ENCODE results near the gene PIP5KL1. TPM values are rescaled to one million over a fixed set of nuclear protein-coding genes. Genes with fewer than 3 reads are reported as not detected.
A peak's percentile ranks its signal among the peaks of the same experiment; 100 is the strongest.

Gene PIP5KL1
- total and polyA plus RNA-seq, 2 of the 4 experiments (the other 2 are of a cell fraction): 0.36 to 3.6 TPM

DNA sequence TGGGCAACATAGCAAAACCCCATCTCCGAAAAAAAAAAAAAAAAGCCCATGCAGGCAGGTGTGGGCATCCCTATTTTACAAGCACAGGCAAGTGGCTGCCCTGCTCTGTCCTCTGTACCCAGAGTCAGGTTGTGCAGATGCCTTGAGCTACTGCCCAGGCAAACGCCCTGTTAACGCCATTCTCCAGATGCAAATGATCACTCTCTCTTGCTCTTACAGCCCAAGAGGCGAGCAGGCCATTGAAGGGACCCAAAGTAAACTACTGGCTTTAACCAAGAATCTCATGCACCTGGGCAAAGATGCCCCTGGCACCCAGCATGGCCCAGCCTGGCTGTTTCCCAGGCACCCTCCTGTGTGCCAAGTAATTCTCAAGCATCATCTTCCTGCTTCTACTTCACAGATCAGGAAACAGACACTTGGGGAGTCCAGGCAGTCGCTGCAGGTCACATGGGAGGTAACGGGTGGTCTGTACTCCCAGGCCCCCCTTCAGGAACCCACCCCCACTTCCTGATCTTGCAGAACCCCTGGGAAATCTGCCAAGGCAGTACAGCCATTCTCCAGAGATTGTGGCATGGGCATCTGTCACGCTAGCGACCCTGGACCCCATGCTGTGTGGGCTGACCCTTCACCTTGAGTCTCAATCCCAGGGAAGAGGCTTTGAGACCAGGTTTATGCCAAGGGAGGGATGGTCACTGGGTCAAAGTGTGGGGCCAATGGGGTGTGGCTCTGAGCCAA lies 36.0 kb upstream of the PIP5KL1 start (continued):
- TF ChIP-seq, protein P1, sequence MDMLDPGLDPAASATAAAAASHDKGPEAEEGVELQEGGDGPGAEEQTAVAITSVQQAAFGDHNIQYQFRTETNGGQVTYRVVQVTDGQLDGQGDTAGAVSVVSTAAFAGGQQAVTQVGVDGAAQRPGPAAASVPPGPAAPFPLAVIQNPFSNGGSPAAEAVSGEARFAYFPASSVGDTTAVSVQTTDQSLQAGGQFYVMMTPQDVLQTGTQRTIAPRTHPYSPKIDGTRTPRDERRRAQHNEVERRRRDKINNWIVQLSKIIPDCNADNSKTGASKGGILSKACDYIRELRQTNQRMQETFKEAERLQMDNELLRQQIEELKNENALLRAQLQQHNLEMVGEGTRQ (IDR thresholded peaks at IDR 0.05; ENCODE audit: low read depth, low read length): no peak

DNA sequence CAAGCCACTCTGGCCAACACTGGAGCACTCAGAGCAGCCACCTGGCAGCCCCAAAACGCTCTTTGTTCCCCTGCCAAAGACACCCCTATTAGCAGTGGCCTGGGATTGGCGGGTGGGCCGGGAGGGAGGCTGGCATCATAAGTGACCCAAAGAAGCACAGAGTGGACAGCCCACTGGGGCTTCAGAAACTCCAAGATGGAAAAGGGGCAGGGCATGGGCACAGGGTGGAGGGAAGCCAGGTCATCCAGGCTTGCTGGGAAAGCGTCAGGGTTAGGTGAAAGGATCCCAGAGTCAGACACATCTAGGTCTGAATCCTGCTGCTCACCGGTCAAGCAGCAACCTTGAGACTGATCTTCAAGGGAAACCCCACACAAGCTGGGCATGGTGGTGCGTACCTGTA lies 35.4 kb upstream of the PIP5KL1 start:
- TF ChIP-seq RAD21 (IDR thresholded peaks at IDR 0.05; ENCODE audit: low read length) (no peak), MXI1 (IDR thresholded peaks at IDR 0.05; ENCODE audit: borderline replicate concordance, low read depth, low read length) (no peak), RCOR1 (IDR thresholded peaks at IDR 0.05; ENCODE audit: insufficient replicate concordance, low read length) (no peak), NFE2L2 (IDR thresholded peaks at IDR 0.05; ENCODE audit: low read depth, low read length) (no peak), RFX5 (IDR thresholded peaks at IDR 0.05; ENCODE audit: low read depth, low read length) (no peak), FOS (IDR thresholded peaks at IDR 0.05; ENCODE audit: low read depth, low read length) (no peak)
- TF ChIP-seq, protein P1 (IDR thresholded peaks at IDR 0.05; ENCODE audit: low read depth, low read length): no peak
- TF ChIP-seq, protein P2, sequence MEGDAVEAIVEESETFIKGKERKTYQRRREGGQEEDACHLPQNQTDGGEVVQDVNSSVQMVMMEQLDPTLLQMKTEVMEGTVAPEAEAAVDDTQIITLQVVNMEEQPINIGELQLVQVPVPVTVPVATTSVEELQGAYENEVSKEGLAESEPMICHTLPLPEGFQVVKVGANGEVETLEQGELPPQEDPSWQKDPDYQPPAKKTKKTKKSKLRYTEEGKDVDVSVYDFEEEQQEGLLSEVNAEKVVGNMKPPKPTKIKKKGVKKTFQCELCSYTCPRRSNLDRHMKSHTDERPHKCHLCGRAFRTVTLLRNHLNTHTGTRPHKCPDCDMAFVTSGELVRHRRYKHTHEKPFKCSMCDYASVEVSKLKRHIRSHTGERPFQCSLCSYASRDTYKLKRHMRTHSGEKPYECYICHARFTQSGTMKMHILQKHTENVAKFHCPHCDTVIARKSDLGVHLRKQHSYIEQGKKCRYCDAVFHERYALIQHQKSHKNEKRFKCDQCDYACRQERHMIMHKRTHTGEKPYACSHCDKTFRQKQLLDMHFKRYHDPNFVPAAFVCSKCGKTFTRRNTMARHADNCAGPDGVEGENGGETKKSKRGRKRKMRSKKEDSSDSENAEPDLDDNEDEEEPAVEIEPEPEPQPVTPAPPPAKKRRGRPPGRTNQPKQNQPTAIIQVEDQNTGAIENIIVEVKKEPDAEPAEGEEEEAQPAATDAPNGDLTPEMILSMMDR (conservative IDR thresholded peaks at IDR 0.05; ENCODE audit: low read depth, low read length): no peak
- Histone ChIP-seq H3K36me3 (ENCODE audit: control insufficient read depth, insufficient read depth, low read length) (no peaks in the 10 kb centered on the region), H3K4ac (ENCODE audit: low read depth, low read length) (peak overlapping the region; percentile 99), H2BK120ac (ENCODE audit: low read depth, low read length) (peak overlapping the region; percentile 97), H3K4me3 (ENCODE audit: insufficient read depth, low read depth, low read length) (no peak overlapping the region), H2AK9ac (replicated peaks; ENCODE audit: low read depth, low read length, poor library complexity) (peak overlapping the region; percentile 99), H3K4me2 (ENCODE audit: low read depth, low read length) (peak overlapping the region; percentile 37), H4K5ac (ENCODE audit: low read depth, low read length) (peak overlapping the region; percentile 93), H2BK15ac (ENCODE audit: low read depth, low read length) (peak overlapping the region; percentile 94; the same call in 2 of the 3 replicates), H4K91ac (ENCODE audit: insufficient read depth, low read depth, low read length) (peak overlapping the region; percentile 98), H4K20me1 (ENCODE audit: insufficient read depth, low read length) (peaks cover 9% of the 10 kb centered on the region), H4K8ac (ENCODE audit: low read depth in 2 of 2, low read length in 2 of 2) (peak overlapping the region; percentile 93 to 99), H3K27me3 (ENCODE audit: control insufficient read depth, insufficient read depth, low read length) (no peaks in the 10 kb centered on the region), H2BK20ac (ENCODE audit: low read depth, low read length) (peak overlapping the region; percentile 95), H3K23ac (ENCODE audit: low read depth, low read length) (peak overlapping the region; percentile 98), H3K56ac (ENCODE audit: extremely low read depth, insufficient read depth, low read length) (peak overlapping the region; percentile 64; the same call in 1 of the 2 replicates), H3K27ac (ENCODE audit: insufficient read depth, low read length) (peak overlapping the region; percentile 92), H3K9me1 (ENCODE audit: insufficient read depth, low read length) (peaks cover 37% of the 10 kb centered on the region), H3K14ac (replicated peaks; ENCODE audit: low read depth, low read length) (peak overlapping the region; percentile 97), H3K4me1 (ENCODE audit: control insufficient read depth, insufficient read depth, low read length) (peaks cover 55% of the 10 kb centered on the region), H2AFZ (replicated peaks; ENCODE audit: low read length, poor library complexity) (peak overlapping the region; percentile 71), H2AK5ac (ENCODE audit: low read depth, low read length) (peak overlapping the region; percentile 98), H3K18ac (ENCODE audit: low read depth, low read length) (peak overlapping the region; percentile 91), H3K9ac (ENCODE audit: low read depth, low read length) (peak overlapping the region; percentile 74), H2BK5ac (ENCODE audit: low read depth, low read length, poor library complexity, severe bottlenecking) (peak overlapping the region; percentile 93), H3K79me1 (ENCODE audit: low read depth in 1 of 2, low read length in 2 of 2) (peaks cover 53 to 90% of the 10 kb centered on the region in 2 experiments), H3K9me3 (ENCODE audit: control insufficient read depth, insufficient read depth, low read length) (no peaks in the 10 kb centered on the region)
- intact Hi-C loops (cut with micrococcal nuclease) (loop anchor here (1.0 to 5.0 kb wide), 2 partner anchors 116 to 133 kb away; no protein-coding TSS in a partner anchor), in situ Hi-C loops (cut with MboI; ENCODE audit: low sequenced_read_pairs) (no loop called here), dilution Hi-C loops (cut with HindIII; ENCODE audit: low sequenced_read_pairs, unreplicated experiment) (no loop called here)
- DNase-seq (no peak), ATAC-seq (ENCODE audit: low read depth) (peak; percentile 9)
- ChIA-PET CTCF (interaction anchor here (1.4 kb wide), 1 partner anchor 12 kb away, joined by 3 read pairs; no protein-coding TSS in a partner anchor), POLR2A (ENCODE audit: unreplicated experiment) (no interaction called here)
- BruUV-seq (replicated peaks): no TSS peak
- WGBS, 2 experiments (ENCODE audit: extremely low coverage in 2 of 2, insufficient read length in 1 of 2): 40% methylated on average over 5 of the region's 6 CpGs; no CpG with 5 or more reads in 1 of the 2 experiments

Data from IMR-90 (cell line).